Activated naive CD4-positive, alpha-beta T cell treated with anti-CD3 and anti-CD28 coated beads, Interleukin-2, amount 50 U/mL, for 72 hours (primary cell): Measurements from ENCODE around the gene DAZAP2. TPM values are rescaled to one million over a fixed set of nuclear protein-coding genes. Genes with fewer than 3 reads are reported as not detected.
"Not testable (repeated sequence)": the region's sequence is repeated elsewhere in the genome, so short reads cannot be mapped to it uniquely, and the experiment has no call there.

ENCODE experiments used
- ATAC-seq, 2 donors: fragments of 150-1000 bp; cut with Tn5 transposase; 2 replicates each; pipeline ENCODE4 v1.10.0; 2021; ENCODE audit warnings: mild to moderate bottlenecking in 2 of 2, moderate library complexity in 2 of 2
- DNase-seq, 2 donors: peaks; one replicate each; pipeline ENCODE4 v3.0.0; 2021 to 2022; ENCODE audit warnings: low spot score in 2 of 2
- H3K27ac Mint-ChIP-seq, 2 donors: one replicate each; pipeline ENCODE4 v1.8.0; 2022; ENCODE audit warnings: mild to moderate bottlenecking in 2 of 2, mixed read lengths in 2 of 2
- H3K36me3 Mint-ChIP-seq, 2 donors: one replicate each; pipeline ENCODE4 v1.8.0; 2022; ENCODE audit warnings: mixed read lengths in 2 of 2
- H3K9me3 Mint-ChIP-seq, 2 donors: one replicate each; pipeline ENCODE4 v1.8.0; 2022; ENCODE audit warnings: mixed read lengths in 2 of 2
- total RNA-seq, 2 donors: library from RNA; stranded (reverse); gene quantifications; one replicate each; pipeline ENCODE4 v1.2.3, GENCODE V29; 2022

The DAZAP2 gene
- total RNA-seq, 2 donors from 2014 or later = 106 to 142 TPM

DNA sequence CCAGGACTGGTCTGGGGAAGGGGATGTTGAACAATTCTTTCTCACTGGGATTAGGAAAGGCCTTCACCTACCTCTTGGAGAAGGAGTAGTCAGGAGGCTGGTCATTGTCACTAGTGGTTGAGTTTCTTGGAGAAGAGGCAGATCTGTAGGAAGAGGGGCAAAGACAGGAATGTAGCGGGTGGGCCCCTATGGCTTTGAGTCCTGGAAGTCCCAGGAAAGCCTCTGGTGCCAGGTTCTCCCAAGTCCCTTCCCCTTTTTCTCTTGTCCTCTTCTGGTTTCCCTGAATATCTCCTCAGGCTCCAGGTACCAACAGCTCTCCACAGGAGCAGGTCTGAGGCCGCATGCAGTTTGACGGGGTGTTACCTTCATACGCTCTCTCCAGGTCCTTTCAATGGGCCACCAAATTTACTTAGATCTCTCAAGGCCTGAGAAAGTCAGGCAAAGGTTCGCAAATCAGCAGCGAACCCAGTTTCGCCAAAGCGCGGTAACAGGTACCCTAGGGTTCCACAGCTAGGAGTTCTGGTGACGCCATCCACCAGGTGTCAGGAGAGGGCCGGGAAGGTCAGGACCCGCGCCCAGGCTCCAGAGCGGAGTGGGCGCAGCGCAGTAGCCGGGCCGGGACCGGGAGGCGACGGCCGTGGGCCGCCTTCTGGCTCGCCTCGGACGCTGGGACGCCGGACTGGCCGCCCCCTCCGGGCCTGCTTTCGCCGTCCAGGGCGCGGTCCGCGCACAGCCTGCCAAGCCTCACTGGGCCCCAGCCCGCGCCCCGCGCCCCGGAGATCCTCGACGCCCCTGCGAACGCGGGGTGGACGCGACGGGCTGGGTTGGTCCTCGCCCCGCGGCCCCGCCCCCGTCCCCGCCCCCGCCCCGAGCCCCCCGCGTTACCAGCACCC is 30.8 kb downstream of the DAZAP2 start:
- H3K36me3 Mint-ChIP-seq = peaks cover 0 to 6% of the 10 kb centered on the region in 2 donors
- no peaks in the 10 kb centered on the region for H3K9me3 Mint-ChIP-seq
- DNase-seq (peak; percentile 48 to 58), ATAC-seq (peak; percentile 64 to 74)
- H3K27ac Mint-ChIP-seq = no peak overlapping the region

DNA sequence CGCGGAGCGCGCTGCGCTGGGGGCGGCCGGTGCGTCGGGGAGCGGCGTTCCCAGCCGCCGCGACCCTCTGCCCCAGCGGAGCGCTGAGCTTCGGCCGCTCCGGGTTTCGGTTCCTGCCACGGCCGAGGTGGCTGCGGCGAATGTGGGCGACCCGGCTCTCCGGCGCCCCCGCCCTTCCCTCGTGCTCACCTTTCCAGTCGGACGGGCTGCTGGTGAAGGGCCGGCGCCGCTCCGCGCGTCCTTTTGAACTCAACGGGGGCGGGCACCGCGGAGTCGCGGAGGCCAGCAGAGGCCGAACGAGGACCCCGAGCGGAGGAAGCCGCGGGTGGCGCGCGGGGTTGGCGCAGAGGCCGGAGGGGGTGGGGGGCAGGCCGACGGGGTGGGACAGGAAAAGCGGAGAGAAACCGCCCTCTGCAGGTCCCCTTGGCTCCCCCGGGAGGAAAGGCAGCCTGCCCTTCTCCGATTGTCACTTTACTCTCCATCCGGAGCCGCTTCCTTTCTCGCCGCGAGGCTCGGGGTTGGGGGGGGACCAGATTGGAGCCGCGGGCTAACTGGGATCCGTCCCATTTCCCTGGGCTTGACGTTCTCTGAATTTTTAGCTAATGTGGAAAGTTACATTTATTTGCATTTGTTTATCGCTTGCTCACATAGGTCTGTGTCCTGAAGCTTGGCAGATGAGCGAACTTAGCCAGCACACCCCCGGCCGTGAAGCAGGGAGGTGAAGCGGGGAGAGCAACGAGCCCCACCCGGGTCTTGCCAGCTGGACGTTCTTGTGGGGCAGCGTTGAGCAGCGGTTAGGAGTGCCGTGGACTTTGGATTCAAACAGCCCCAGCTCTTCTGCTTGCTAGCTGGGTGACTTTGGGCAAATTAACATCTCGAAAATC is 31.7 kb downstream of the DAZAP2 start, which contains the start of gene SMAGP:
SMAGP (minus strand) TSS at position 349 of the 884 bp plus-strand sequence. CDS start 1,137 bp downstream, outside the sequence.
- Mint-ChIP-seq H3K36me3 (peaks cover 0 to 6% of the 10 kb centered on the region in 2 donors), H3K27ac (peak within 1 kb of the TSS; percentile 82 to 93), H3K9me3 (no peaks in the 10 kb centered on the region)
- ATAC-seq (peak; percentile 54 to 68), DNase-seq (peak; percentile 43 to 70)

- Mint-ChIP-seq H3K27ac (peak overlapping the region; percentile 82 to 93), H3K9me3 (no peaks in the 10 kb centered on the region), H3K36me3 (peaks cover 0 to 6% of the 10 kb centered on the region in 2 donors)
- no peak for DNase-seq
- ATAC-seq = peak; percentile 58 to 73
These were observed 32.4 kb downstream of the DAZAP2 start for GRCh38 chr12:51270951-51271518.

GRCh38 chr12:51272810-51273209 is 34.2 kb downstream of the DAZAP2 start:
- not testable (repeated sequence) for DNase-seq, H3K36me3 Mint-ChIP-seq, ATAC-seq, H3K9me3 Mint-ChIP-seq
- H3K27ac Mint-ChIP-seq = peak overlapping the region in 1 of 2 donors; percentile 22

GRCh38 chr12:51275088-51275487 is 36.5 kb downstream of the DAZAP2 start:
- Mint-ChIP-seq H3K27ac (no peak overlapping the region), H3K36me3 (peaks cover 0 to 6% of the 10 kb centered on the region in 2 donors), H3K9me3 (no peaks in the 10 kb centered on the region)
- DNase-seq (no peak), ATAC-seq (no peak)

DNA sequence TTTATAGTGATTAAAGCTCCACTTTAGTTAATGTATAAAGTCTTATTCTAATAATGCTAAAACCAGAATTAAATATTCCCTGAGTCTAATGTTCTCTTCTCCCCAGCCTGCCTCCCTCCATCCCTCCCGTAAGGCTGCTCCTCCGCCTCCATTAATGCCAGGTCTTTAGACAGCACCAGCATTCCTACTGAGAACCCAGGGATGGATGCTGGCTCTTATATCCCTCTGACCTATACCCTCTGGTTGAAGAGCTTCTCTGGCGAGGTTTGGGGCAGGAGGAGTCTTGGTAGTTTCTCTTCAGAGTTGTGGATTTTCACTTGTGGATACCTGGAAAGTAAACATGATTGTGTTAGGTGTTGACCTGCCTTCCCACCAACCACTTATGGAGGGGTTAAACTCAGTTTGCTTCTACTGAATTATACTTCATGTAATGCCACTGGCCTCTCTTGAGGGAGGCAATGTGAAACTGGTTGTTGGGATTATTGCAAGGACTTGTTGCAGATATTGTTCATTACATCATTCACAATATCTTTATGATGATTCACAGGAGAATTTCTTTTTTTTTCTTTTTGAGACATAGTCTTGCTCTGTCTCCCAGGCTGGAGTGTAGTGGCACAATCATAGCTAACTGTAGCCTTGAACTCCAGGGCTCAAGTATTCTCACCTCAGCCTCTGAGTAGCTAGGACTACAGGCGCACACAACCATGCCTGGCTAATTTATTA is 42.7 kb downstream of the DAZAP2 start:
- peak overlapping the region; percentile 7 to 51 for H3K27ac Mint-ChIP-seq
- no peaks in the 10 kb centered on the region for H3K36me3 Mint-ChIP-seq
- DNase-seq = no peak
- no peaks in the 10 kb centered on the region for H3K9me3 Mint-ChIP-seq
- ATAC-seq = no peak

GRCh38 chr12:51285843-51286242 is 47.2 kb downstream of the DAZAP2 start:
- H3K36me3 Mint-ChIP-seq = no peaks in the 10 kb centered on the region
- ATAC-seq = no peak
- DNase-seq = no peak
- no peaks in the 10 kb centered on the region for H3K9me3 Mint-ChIP-seq
- peak overlapping the region; percentile 7 to 53 for H3K27ac Mint-ChIP-seq

GRCh38 chr12:51291603-51292513 is 53.2 kb downstream of the DAZAP2 start:
- H3K9me3 Mint-ChIP-seq, H3K36me3 Mint-ChIP-seq, DNase-seq, ATAC-seq: not testable (repeated sequence)
- H3K27ac Mint-ChIP-seq = peak overlapping the region; percentile 1 to 70

Other genes with a start within 250 kb of the DAZAP2 start
- gene SLC11A2, start 212.4 kb upstream of the DAZAP2 start, total RNA-seq = 10 to 100 TPM; 34.4 to 38.4 TPM
- gene LETMD1, start 190.5 kb upstream of the DAZAP2 start, total RNA-seq = 100 to 1,000 TPM in 1 of 2 donors, 10 to 100 TPM in 1; 91.0 to 124 TPM
- 10 to 100 TPM; 12.0 to 15.0 TPM for gene CSRNP2, start 155.2 kb upstream of the DAZAP2 start, total RNA-seq
- 10 to 100 TPM; 29.7 to 32.3 TPM for gene TFCP2, start 65.7 kb upstream of the DAZAP2 start, total RNA-seq
- 10 to 100 TPM in 1 of 2 donors, 1 to 10 TPM in 1; 7.3 to 14.9 TPM for gene POU6F1, start 20.8 kb upstream of the DAZAP2 start, total RNA-seq
- 1 to 10 TPM in 1 of 2 donors, under 1 TPM in 1; 0.41 to 1.5 TPM for gene SMAGP, start 31.6 kb downstream of the DAZAP2 start, total RNA-seq
- 10 to 100 TPM; 33.8 to 46.3 TPM for gene BIN2, start 85.3 kb downstream of the DAZAP2 start, total RNA-seq
- not detected for gene CELA1, start 107.9 kb downstream of the DAZAP2 start, total RNA-seq
- 1 to 10 TPM; 2.5 to 8.8 TPM for gene GALNT6, start 152.6 kb downstream of the DAZAP2 start, total RNA-seq
- 10 to 100 TPM in 1 of 2 donors, 1 to 10 TPM in 1; 2.4 to 14.4 TPM for gene SLC4A8, start 186.0 kb downstream of the DAZAP2 start, total RNA-seq